Nephron progenitor cell (in vitro differentiated cells): ENCODE measurements around the gene RSF1.
"Not testable (repeated sequence)": the region's sequence is repeated elsewhere in the genome, so short reads cannot be mapped to it uniquely, and the experiment has no call there.

ENCODE experiments used
- DNase-seq: peaks from one replicate; pipeline ENCODE4 v3.0.0; 2021
- H3K27ac Mint-ChIP-seq: 2 replicates; pipeline ENCODE4 v1.8.0; 2021; ENCODE audit warnings: mild to moderate bottlenecking, moderate library complexity, mixed read lengths
- H3K27me3 Mint-ChIP-seq: 2 replicates; pipeline ENCODE4 v1.8.0; 2021; ENCODE audit warnings: mild to moderate bottlenecking, low read depth, mixed read lengths; ENCODE audit not compliant: poor library complexity
- H3K36me3 Mint-ChIP-seq: 2 replicates; pipeline ENCODE4 v1.8.0; 2021; ENCODE audit warnings: low read depth, mixed read lengths
- H3K4me1 Mint-ChIP-seq: 2 replicates; pipeline ENCODE4 v1.8.0; 2021; ENCODE audit warnings: mixed read lengths
- H3K4me3 Mint-ChIP-seq: 2 replicates; pipeline ENCODE4 v1.8.0; 2021; ENCODE audit warnings: mild to moderate bottlenecking, moderate library complexity, mixed read lengths
- H3K9me3 Mint-ChIP-seq: 2 replicates; pipeline ENCODE4 v1.8.0; 2021; ENCODE audit warnings: mild to moderate bottlenecking, moderate library complexity, mixed read lengths
- CTCF ChIP-seq: fragments of 200-600 bp; sonication (generic); IDR thresholded peaks from 2 replicates; pipeline ENCODE4 v1.5.0; 2021; ENCODE audit warnings: antibody characterized with exemption

The RSF1 gene

GRCh38 chr11:77854838-77855237 is 34.3 kb upstream of the RSF1 start:
- no peak for TF ChIP-seq CTCF
- H3K27ac Mint-ChIP-seq, result no peak overlapping the region
- H3K4me3 Mint-ChIP-seq, result no peak overlapping the region
- H3K36me3 Mint-ChIP-seq, result peaks cover 88% of the 10 kb centered on the region
- H3K4me1 Mint-ChIP-seq, result peaks cover 5% of the 10 kb centered on the region
- H3K9me3 Mint-ChIP-seq, result peaks cover 56% of the 10 kb centered on the region
- DNase-seq, result no peak
- H3K27me3 Mint-ChIP-seq, result peaks cover 3% of the 10 kb centered on the region

DNA sequence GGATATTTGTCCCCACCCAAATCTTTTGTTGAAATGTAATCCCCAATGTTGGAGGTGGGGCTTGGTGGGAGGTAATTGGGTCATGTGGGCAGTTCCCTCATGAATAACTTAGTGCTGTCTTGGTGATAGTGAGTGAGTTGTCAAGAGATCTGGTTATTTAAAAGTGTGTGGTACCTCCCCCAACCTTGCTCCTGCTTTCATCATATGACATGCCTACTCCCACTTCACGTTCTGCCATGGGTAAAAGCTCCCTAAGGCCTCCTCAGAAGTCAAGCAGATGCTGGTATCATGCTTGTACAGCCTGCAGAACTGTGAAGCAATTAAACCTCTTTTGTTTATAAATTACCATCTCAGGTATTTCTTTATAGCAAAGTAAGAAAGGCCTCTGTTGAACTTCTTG is 31.0 kb upstream of the RSF1 start:
- no peak for DNase-seq
- Mint-ChIP-seq H3K9me3 (peaks cover 47% of the 10 kb centered on the region), H3K4me1 (peaks cover 5% of the 10 kb centered on the region), H3K27ac (peak overlapping the region; percentile 90), H3K27me3 (peaks cover 5% of the 10 kb centered on the region), H3K36me3 (peaks cover 89% of the 10 kb centered on the region), H3K4me3 (no peak overlapping the region)
- no peak for TF ChIP-seq CTCF

DNA sequence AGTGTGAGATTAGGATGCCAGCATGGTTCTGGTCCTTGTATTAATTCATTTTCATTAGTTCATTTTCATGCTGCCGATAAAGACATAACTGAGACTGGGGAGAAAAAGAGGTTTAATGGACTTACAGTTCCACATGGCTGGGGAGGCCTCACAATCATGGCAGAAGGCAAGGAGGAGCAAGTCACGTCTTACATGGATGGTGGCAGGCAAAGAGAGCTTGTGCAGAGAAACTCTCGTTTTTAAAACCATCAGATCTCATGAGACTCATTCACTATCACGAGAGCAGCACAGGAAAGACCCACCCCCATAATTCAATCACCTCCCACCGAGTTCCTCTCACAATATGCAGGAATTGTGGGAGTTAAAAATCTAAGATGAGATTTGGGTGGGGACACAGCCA is 23.2 kb upstream of the RSF1 start:
- not testable (repeated sequence) for H3K27me3 Mint-ChIP-seq, H3K27ac Mint-ChIP-seq, H3K4me1 Mint-ChIP-seq, H3K4me3 Mint-ChIP-seq, DNase-seq
- H3K9me3 Mint-ChIP-seq, result peaks cover 48% of the 10 kb centered on the region
- peaks cover 90% of the 10 kb centered on the region for H3K36me3 Mint-ChIP-seq

GRCh38 chr11:77842441-77843121 is 22.1 kb upstream of the RSF1 start:
- Mint-ChIP-seq H3K27me3 (peaks cover 2% of the 10 kb centered on the region), H3K4me1 (no peaks in the 10 kb centered on the region), H3K27ac (no peak overlapping the region), H3K9me3 (peaks cover 52% of the 10 kb centered on the region), H3K4me3 (no peak overlapping the region), H3K36me3 (peaks cover 81% of the 10 kb centered on the region)
- no peak for TF ChIP-seq CTCF
- no peak for DNase-seq

DNA sequence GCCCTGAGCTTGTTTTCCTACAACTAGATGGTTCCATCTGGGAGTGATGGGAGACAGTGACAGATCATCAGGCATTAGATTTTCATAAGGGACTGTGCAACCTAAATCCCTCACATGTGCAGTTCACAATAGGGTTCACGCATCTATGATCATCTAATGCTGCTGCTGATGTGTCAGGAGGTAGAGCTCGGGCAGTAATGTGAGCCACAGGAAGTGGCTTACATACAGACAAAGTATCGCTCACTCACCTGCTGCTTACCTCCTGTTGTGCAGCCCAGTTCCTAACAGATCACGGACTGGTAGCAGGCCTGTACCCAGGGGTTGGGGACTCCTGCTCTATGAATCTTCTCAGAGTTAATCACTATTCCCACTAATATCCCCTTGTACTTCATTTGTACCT is 12.8 kb upstream of the RSF1 start:
- DNase-seq, result no peak
- Mint-ChIP-seq H3K9me3 (peaks cover 77% of the 10 kb centered on the region), H3K27ac (no peak overlapping the region), H3K27me3 (no peaks in the 10 kb centered on the region), H3K4me1 (no peaks in the 10 kb centered on the region), H3K4me3 (no peak overlapping the region), H3K36me3 (peaks cover 64% of the 10 kb centered on the region)
- TF ChIP-seq CTCF, result no peak

DNA sequence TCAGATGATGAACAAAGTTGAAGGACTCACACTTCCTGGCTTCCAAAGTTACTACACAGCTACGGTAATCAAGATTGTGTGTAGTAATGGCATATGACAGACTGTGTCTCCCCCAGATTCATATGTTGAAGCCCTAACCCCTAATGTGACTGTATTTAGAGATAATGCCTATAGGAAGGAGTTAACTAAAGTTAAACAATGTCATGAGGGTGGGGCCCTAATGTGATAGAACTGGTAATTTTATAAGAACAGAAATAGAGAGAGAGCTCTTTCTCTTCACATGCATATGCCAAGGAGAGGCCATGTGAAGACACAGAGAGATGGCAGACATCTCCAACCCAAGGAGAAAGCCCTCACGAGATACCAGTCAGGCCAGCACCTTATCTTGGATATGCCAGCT is 8.4 kb upstream of the RSF1 start:
- no peak overlapping the region for H3K4me3 Mint-ChIP-seq
- no peak for DNase-seq
- peaks cover 44% of the 10 kb centered on the region for H3K36me3 Mint-ChIP-seq
- H3K27ac Mint-ChIP-seq, result no peak overlapping the region
- TF ChIP-seq CTCF, result no peak
- H3K9me3 Mint-ChIP-seq, result peaks cover 68% of the 10 kb centered on the region
- peaks cover 1% of the 10 kb centered on the region for H3K4me1 Mint-ChIP-seq
- no peaks in the 10 kb centered on the region for H3K27me3 Mint-ChIP-seq
